Measurements from ENCODE around the gene THRAP3. TPM values are rescaled to one million over a fixed set of nuclear protein-coding genes. Genes with fewer than 3 reads are reported as not detected.
A peak's percentile ranks its signal among the peaks of the same experiment; 100 is the strongest.
"Not testable (repeated sequence)": the region's sequence is repeated elsewhere in the genome, so short reads cannot be mapped to it uniquely, and the experiment has no call there.

THRAP3 gene
- total RNA-seq, 1 experiment from 2014 or later, result 160 TPM

DNA sequence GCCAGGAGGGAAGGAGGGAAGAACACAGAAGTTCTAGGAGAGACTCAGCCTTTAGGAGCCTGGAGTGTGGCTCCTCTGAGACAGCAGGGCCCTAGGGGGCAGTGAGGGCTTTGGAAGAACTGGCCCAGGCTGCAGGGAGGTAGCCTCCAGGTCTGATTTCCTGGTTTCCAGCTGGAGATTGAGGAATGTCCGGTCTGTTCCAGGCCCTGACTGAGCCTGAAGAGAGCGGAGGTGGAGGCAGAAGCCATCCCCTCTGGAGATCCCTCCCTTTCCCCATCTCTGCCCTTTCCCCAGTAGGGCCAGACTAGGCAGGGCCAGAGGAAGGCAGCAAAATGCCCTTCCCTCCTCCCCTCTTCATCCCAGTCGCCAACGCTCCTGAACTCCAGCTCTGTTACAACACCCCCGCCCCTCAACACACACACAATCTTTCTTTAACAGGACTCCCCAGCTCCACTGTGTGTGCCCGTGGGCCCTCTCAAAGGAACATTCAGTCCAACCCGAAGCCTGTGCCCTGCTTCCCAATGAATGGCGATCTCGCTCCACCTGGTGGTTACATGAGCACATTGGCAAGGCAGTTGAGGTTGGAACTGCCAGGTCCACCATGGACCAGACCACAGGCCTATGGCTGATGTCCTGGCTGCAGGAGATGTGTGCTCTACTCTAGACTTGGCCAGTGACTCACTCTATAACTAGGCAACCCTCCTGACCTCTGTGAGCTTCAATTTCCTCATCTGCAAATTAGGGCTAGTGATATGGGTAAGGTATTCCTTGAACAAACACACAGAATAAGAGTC is 36.2 kb upstream of the THRAP3 start:
- Mint-ChIP-seq H3K4me1 (peaks cover 15% of the 10 kb centered on the region), H3K27ac (peak overlapping the region; percentile 94), H3K9me3 (no peaks in the 10 kb centered on the region), H3K36me3 (no peaks in the 10 kb centered on the region), H3K4me3 (peak overlapping the region; percentile 56), H3K27me3 (ENCODE audit: low read depth) (no peaks in the 10 kb centered on the region)
- ChIA-PET POLR2A (interaction anchor here (0.5 to 2.4 kb wide), 7 partner anchors 10 to 38 kb away, joined by 3 to 25 read pairs (median 5); partner anchors contain the start of genes MAP7D1, THRAP3 and TRAPPC3), CTCF (interaction anchor here (0.6 to 4.8 kb wide), 37 partner anchors 9 to 330 kb away, joined by 3 to 213 read pairs (median 6); partner anchors contain the start of genes MAP7D1, MRPS15, SH3D21 and THRAP3)
- DNase-seq (ENCODE audit: low spot score), result peak; percentile 86
- TF ChIP-seq JAZF1 (CRISPR knock-in tag; IDR thresholded peaks at IDR 0.05), result no peak
- peak; percentile 4; the same call in 1 of the 2 replicates for TF ChIP-seq ZNF232 (CRISPR knock-in tag; IDR thresholded peaks at IDR 0.05)
- TF ChIP-seq ZNF121 (CRISPR knock-in tag; IDR thresholded peaks at IDR 0.05), result peak; percentile 94
- TF ChIP-seq TEAD1 (CRISPR knock-in tag; IDR thresholded peaks at IDR 0.05), result peak; percentile 64
- TF ChIP-seq FOXP1 (CRISPR knock-in tag; IDR thresholded peaks at IDR 0.05; ENCODE audit: borderline replicate concordance), result 0 out of 2 replicates have a peak, but pooled peaks have one; percentile 45
- TF ChIP-seq, protein P1, sequence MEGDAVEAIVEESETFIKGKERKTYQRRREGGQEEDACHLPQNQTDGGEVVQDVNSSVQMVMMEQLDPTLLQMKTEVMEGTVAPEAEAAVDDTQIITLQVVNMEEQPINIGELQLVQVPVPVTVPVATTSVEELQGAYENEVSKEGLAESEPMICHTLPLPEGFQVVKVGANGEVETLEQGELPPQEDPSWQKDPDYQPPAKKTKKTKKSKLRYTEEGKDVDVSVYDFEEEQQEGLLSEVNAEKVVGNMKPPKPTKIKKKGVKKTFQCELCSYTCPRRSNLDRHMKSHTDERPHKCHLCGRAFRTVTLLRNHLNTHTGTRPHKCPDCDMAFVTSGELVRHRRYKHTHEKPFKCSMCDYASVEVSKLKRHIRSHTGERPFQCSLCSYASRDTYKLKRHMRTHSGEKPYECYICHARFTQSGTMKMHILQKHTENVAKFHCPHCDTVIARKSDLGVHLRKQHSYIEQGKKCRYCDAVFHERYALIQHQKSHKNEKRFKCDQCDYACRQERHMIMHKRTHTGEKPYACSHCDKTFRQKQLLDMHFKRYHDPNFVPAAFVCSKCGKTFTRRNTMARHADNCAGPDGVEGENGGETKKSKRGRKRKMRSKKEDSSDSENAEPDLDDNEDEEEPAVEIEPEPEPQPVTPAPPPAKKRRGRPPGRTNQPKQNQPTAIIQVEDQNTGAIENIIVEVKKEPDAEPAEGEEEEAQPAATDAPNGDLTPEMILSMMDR (IDR thresholded peaks at IDR 0.05), result peak; percentile 70
- TF ChIP-seq ZNF416 (CRISPR knock-in tag; IDR thresholded peaks at IDR 0.05), result no peak
- TF ChIP-seq, protein P2, sequence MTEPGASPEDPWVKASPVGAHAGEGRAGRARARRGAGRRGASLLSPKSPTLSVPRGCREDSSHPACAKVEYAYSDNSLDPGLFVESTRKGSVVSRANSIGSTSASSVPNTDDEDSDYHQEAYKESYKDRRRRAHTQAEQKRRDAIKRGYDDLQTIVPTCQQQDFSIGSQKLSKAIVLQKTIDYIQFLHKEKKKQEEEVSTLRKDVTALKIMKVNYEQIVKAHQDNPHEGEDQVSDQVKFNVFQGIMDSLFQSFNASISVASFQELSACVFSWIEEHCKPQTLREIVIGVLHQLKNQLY (CRISPR knock-in tag; IDR thresholded peaks at IDR 0.05), result no peak
- no peak for TF ChIP-seq TCF7 (CRISPR knock-in tag; IDR thresholded peaks at IDR 0.05; ENCODE audit: low read depth)
- peak; percentile 21; the same call in 1 of the 2 replicates for TF ChIP-seq SP1 (CRISPR knock-in tag; conservative IDR thresholded peaks at IDR 0.05)
- peak; percentile 94 for ATAC-seq

- H3K9me3 Mint-ChIP-seq; ATAC-seq; H3K4me3 Mint-ChIP-seq; H3K4me1 Mint-ChIP-seq; DNase-seq (ENCODE audit: low spot score); H3K36me3 Mint-ChIP-seq; H3K27me3 Mint-ChIP-seq (ENCODE audit: low read depth); H3K27ac Mint-ChIP-seq: not testable (repeated sequence)
- ChIA-PET CTCF (interaction anchor here (1.2 to 2.0 kb wide), 4 partner anchors 9 to 89 kb away, joined by 3 to 20 read pairs (median 10); partner anchors contain the start of gene TRAPPC3), POLR2A (interaction anchor here (0.6 kb wide), 1 partner anchor 52 kb away, joined by 9 read pairs; no protein-coding TSS in a partner anchor)
These were observed 27.4 kb upstream of the THRAP3 start for GRCh38 chr1:36196805-36197204.

DNA sequence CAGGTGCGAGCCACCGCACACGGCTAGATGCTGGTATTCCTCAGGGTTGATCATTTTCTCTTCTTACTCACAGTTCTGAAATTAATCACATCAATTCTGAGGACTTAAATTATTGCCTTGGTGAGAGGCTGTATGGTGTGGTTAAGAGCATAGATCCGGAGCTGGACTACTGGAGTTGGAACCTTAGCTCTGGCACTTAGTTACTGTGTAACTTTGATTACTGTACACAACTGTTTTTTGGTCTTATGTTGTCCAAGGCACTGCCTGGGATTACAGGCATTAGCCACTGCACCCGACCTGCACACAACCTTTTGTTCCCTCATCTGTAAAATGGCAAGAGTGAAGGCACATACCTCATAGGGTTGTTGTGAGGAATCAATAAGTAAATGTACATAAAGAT is 25.6 kb upstream of the THRAP3 start:
- no peak for DNase-seq (ENCODE audit: low spot score)
- no peaks in the 10 kb centered on the region for H3K9me3 Mint-ChIP-seq
- no peaks in the 10 kb centered on the region for H3K36me3 Mint-ChIP-seq
- POLR2A ChIA-PET, result no interaction called here
- H3K4me3 Mint-ChIP-seq, result no peak overlapping the region
- H3K27ac Mint-ChIP-seq, result no peak overlapping the region
- CTCF ChIA-PET, result interaction anchor here (1.9 kb wide), 1 partner anchor 11 kb away, joined by 20 read pairs; no protein-coding TSS in a partner anchor
- no peak for ATAC-seq
- H3K27me3 Mint-ChIP-seq (ENCODE audit: low read depth), result no peaks in the 10 kb centered on the region; the same call in 1 of the 2 replicates
- H3K4me1 Mint-ChIP-seq, result peaks cover 4% of the 10 kb centered on the region
- no peak for TF ChIP-seq ZNF423 (CRISPR knock-in tag; IDR thresholded peaks at IDR 0.05)
- TF ChIP-seq, protein P3, sequence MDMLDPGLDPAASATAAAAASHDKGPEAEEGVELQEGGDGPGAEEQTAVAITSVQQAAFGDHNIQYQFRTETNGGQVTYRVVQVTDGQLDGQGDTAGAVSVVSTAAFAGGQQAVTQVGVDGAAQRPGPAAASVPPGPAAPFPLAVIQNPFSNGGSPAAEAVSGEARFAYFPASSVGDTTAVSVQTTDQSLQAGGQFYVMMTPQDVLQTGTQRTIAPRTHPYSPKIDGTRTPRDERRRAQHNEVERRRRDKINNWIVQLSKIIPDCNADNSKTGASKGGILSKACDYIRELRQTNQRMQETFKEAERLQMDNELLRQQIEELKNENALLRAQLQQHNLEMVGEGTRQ (CRISPR knock-in tag; IDR thresholded peaks at IDR 0.05), result no peak
- no peak for TF ChIP-seq ZNF219 (CRISPR knock-in tag; IDR thresholded peaks at IDR 0.05; ENCODE audit: borderline replicate concordance)
- no peak for TF ChIP-seq ESRRA (CRISPR knock-in tag; IDR thresholded peaks at IDR 0.05; ENCODE audit: borderline replicate concordance)
- no peak for TF ChIP-seq FOXK1 (CRISPR knock-in tag; IDR thresholded peaks at IDR 0.05)
- TF ChIP-seq GTF2I (CRISPR knock-in tag; conservative IDR thresholded peaks at IDR 0.05), result no peak
- TF ChIP-seq CREB1 (CRISPR knock-in tag; IDR thresholded peaks at IDR 0.05), result no peak
- TF ChIP-seq PRRX2 (CRISPR knock-in tag; IDR thresholded peaks at IDR 0.05), result no peak
- TF ChIP-seq, protein P4, sequence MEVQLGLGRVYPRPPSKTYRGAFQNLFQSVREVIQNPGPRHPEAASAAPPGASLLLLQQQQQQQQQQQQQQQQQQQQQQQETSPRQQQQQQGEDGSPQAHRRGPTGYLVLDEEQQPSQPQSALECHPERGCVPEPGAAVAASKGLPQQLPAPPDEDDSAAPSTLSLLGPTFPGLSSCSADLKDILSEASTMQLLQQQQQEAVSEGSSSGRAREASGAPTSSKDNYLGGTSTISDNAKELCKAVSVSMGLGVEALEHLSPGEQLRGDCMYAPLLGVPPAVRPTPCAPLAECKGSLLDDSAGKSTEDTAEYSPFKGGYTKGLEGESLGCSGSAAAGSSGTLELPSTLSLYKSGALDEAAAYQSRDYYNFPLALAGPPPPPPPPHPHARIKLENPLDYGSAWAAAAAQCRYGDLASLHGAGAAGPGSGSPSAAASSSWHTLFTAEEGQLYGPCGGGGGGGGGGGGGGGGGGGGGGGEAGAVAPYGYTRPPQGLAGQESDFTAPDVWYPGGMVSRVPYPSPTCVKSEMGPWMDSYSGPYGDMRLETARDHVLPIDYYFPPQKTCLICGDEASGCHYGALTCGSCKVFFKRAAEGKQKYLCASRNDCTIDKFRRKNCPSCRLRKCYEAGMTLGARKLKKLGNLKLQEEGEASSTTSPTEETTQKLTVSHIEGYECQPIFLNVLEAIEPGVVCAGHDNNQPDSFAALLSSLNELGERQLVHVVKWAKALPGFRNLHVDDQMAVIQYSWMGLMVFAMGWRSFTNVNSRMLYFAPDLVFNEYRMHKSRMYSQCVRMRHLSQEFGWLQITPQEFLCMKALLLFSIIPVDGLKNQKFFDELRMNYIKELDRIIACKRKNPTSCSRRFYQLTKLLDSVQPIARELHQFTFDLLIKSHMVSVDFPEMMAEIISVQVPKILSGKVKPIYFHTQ (CRISPR knock-in tag; IDR thresholded peaks at IDR 0.05), result no peak
- TF ChIP-seq, protein P5, sequence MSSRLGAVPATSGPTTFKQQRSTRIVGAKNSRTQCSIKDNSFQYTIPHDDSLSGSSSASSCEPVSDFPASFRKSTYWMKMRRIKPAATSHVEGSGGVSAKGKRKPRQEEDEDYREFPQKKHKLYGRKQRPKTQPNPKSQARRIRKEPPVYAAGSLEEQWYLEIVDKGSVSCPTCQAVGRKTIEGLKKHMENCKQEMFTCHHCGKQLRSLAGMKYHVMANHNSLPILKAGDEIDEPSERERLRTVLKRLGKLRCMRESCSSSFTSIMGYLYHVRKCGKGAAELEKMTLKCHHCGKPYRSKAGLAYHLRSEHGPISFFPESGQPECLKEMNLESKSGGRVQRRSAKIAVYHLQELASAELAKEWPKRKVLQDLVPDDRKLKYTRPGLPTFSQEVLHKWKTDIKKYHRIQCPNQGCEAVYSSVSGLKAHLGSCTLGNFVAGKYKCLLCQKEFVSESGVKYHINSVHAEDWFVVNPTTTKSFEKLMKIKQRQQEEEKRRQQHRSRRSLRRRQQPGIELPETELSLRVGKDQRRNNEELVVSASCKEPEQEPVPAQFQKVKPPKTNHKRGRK (CRISPR knock-in tag; IDR thresholded peaks at IDR 0.05; ENCODE audit: borderline replicate concordance), result no peak
- no peak for TF ChIP-seq SMAD3 (CRISPR knock-in tag; IDR thresholded peaks at IDR 0.05; ENCODE audit: borderline replicate concordance)
